Body of pancreas (tissue), 4 donors: ENCODE measurements around the gene TEAD1.

Source experiments
- POLR2A ChIP-seq, 3 donors: fragments of 450-650 bp; IDR thresholded peaks; one replicate each; pipeline ENCODE4 v1.6.1; 2016; ENCODE audit warnings: antibody characterized with exemption in 3 of 3, mild to moderate bottlenecking in 2 of 3
- TF ChIP-seq, protein P1 (sequence below), 7 experiments: fragments of 450-650 bp in 4 of 7; fragments of 200-600 bp in 3 of 7; sonication (generic) in 3 of 7; IDR thresholded peaks; one replicate each; pipeline ENCODE4 v1.5.1; 2016 to 2019; ENCODE audit warnings: antibody characterized with exemption in 7 of 7

DNA sequence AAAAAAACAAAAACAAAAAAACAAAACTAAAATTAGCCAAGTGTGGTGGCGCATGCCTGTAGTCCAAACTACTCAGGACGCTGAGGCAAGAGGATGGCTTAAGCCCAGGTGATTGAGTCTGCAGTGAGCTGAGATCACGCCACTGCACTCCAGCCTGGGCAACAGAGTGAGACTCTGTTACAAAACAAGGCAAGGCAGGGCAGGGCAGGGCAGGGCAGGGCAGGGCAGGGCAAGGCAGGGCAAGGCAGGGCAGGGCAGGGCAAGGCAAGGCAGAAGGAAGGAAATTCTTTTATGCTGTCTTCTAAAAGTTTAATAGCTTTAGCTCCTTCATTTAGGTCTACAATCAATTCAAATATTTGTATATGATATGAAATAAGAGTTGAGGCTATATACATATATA is 284.8 kb downstream of the TEAD1 start:
- TF ChIP-seq, protein P1, sequence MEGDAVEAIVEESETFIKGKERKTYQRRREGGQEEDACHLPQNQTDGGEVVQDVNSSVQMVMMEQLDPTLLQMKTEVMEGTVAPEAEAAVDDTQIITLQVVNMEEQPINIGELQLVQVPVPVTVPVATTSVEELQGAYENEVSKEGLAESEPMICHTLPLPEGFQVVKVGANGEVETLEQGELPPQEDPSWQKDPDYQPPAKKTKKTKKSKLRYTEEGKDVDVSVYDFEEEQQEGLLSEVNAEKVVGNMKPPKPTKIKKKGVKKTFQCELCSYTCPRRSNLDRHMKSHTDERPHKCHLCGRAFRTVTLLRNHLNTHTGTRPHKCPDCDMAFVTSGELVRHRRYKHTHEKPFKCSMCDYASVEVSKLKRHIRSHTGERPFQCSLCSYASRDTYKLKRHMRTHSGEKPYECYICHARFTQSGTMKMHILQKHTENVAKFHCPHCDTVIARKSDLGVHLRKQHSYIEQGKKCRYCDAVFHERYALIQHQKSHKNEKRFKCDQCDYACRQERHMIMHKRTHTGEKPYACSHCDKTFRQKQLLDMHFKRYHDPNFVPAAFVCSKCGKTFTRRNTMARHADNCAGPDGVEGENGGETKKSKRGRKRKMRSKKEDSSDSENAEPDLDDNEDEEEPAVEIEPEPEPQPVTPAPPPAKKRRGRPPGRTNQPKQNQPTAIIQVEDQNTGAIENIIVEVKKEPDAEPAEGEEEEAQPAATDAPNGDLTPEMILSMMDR (IDR thresholded peaks at IDR 0.05) = no peak
- TF ChIP-seq POLR2A (IDR thresholded peaks at IDR 0.05) = no peak
